OCI-LY1 (cell line): ENCODE results near the gene ELL.

Experiments
- CTCF ChIP-seq: fragments of 200-600 bp; sonication (generic), shearing (Covaris generic); IDR thresholded peaks from 2 replicates; pipeline ENCODE4 v1.5.1; 2017; ENCODE audit warnings: mild to moderate bottlenecking, antibody characterized with exemption, low read length, moderate library complexity, mixed read lengths
- EZH2 ChIP-seq: fragments of 200-600 bp; sonication (generic), shearing (Covaris generic); IDR thresholded peaks from 2 replicates; pipeline ENCODE4 v1.8.0; 2017; ENCODE audit warnings: borderline replicate concordance, mixed run types, mild to moderate bottlenecking, antibody characterized with exemption, low read length, moderate library complexity, mixed read lengths

GRCh38 chr19:18408053-18408476 lies 113.8 kb downstream of the ELL start:
- peak; percentile 58 for TF ChIP-seq CTCF
- no peak for TF ChIP-seq EZH2
